Fibroblast of skin of right biceps (primary cell): ENCODE data around the gene BMAL1.
"Not testable (repeated sequence)": the region's sequence is repeated elsewhere in the genome, so short reads cannot be mapped to it uniquely, and the experiment has no call there.

Experiments used
- DNase-seq: peaks from one replicate; pipeline ENCODE4 v3.0.0-alpha.2; 2013

Gene BMAL1

DNA sequence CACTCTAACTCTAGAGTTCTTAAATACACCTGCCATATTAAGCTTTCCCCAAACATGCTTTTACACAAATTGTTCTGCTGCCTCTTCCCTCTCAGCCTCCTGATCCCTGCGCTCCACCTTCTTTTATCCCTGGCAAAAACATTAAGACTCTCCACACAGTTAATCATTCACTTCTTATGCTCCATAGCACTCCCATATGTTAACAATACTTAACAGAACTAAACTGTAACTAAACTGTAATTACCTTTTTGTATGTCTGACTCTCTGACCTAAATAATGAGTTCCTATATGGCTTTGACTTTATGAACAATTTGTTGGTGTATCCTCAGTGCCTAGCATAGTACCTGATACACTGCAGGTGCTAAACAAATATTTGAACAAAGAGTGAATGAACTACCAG, 113.6 kb downstream of the BMAL1 start:
- no peak for DNase-seq

DNA sequence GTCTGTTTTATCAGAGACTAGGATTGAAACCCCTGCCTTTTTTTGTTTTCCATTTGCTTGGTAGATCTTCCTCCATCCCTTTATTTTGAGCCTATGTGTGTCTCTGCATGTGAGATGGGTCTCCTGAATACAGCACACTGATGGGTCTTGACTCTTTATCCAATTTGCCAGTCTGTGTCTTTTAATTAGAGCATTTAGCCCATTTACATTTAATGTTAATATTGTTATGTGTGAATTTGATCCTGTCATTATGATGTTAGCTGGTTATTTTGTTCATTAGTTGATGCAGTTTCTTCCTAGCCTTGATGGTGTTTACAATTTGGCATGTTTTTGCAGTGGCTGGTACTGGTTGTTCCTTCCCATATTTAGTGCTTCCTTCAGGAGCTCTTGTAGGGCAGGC, 120.7 kb downstream of the BMAL1 start:
- not testable (repeated sequence) for DNase-seq

DNA sequence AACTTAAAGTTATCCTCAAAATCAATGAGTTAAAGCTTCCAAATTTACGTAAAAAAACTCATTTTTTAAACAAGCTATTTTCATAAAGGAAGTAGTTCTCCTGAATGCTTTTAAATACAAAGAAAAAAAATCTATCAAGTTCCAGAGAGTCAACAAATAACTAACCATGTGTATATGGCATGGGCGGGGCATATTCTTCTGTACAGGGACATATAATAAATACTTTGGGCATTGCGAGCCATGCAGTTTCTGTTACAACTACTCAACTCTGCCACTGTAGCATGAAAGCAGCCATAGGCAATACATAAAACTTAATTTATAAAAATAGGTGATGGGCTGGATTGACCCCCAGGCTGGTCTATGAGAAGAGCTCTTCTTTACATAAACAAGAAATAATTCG, 127.6 kb downstream of the BMAL1 start:
- DNase-seq = no peak

DNA sequence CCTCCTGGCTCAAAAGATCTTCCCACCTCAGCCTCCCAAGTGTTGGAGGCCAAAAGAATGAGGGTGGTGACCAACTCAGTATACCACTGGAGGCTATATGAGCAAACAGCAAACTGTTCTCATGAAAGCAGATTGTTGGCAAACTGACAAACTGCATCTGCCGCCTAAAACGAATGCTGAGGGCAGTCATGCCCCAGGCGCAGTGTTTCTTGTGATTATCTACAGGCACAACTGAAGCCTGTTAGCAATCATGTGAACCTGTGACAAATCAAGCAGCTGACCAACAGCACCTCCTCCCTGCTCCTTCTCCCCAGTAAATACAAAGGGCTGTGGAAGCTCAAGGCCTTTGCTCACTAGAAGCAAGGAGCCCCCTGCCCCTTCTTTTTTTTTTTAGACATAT, 137.6 kb downstream of the BMAL1 start:
- no peak for DNase-seq

DNA sequence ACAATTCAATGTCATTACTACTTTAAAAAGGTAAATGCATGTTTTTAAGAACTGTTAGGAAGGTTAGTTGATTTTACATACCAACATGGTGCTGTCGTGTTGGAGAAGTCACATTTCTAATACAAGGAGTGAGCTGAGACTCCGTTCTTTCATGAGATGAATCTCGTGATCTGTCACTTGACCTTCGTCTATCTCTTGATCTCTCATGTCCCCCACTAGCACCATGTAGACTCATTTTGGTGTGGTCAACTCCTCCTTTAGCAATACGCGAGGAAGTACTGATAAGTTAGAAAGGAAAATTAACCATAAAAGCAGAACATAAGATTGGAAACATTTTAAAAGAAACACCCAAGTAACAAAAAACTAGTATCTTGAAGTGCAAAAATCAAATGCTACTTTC, 144.0 kb downstream of the BMAL1 start:
- no peak for DNase-seq

- DNase-seq = no peak
Measured at GRCh38 chr11:13423372-13423771, 145.8 kb downstream of the BMAL1 start.

GRCh38 chr11:13427440-13427839, 149.8 kb downstream of the BMAL1 start:
- no peak for DNase-seq

DNA sequence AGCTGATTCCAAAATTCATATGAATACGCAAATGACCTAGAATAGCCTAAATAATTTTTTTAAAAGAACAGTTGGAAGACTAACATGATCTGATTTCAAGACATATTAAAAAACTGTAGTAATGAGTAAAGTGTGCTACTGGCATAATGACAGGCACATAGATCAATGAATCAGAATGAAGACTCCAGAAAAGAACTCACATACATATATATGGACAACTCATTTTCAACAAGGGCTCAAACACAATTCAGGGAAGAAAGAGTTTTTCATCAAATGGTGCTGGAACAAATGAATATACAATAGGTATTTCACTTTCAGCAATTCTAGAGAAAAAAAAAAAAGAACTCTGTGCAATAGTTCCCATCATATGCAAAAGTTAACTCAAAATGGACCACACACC, 151.7 kb downstream of the BMAL1 start:
- DNase-seq = no peak

DNA sequence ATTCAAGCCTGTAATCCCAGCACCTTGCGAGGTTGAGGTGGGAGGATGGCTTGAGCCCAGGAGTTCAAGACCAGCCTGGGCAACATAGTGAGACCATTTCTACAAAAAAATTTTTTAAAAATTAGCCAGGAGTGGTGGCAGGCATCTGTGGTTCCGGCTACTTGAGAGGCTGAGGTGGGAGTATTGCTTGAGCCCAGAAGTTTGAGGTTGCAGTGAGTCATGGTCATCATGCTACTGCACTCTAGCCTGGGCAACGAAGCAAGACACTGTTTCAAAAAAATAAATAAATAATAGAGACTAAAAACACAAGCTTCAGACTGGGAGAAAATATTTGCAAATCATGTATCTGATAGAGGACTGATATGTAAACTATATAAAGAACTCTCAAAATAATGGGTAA, 152.2 kb downstream of the BMAL1 start:
- no peak for DNase-seq

- DNase-seq = no peak
Measured at GRCh38 chr11:13433437-13433836, 155.8 kb downstream of the BMAL1 start.

GRCh38 chr11:13434247-13435205, 156.9 kb downstream of the BMAL1 start:
- no peak for DNase-seq

DNA sequence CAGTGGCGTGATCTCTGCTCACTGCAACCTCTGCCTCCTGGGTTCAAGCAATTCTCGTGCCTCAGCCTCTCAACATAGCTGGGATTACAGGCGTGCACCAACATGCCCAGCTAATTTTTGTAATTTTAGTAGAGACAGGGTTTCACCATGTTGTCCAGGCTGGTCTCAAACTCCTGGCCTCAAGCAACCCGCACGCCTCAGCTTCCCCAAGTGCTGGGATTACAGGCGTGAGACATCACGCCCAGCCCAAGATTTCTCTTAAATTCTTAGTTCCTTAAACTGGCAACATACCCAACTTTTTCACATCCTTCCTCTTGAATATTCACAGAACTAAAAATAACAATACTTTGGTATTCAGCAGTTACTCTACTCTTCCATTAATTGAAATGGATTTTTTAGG, 159.2 kb downstream of the BMAL1 start:
- not testable (repeated sequence) for DNase-seq
